HepG2 (cell line): Measurements from ENCODE around the gene RASL12. TPM values are rescaled to one million over a fixed set of nuclear protein-coding genes. Genes with fewer than 3 reads are reported as not detected.

ENCODE experiments used
- ATF1 ChIP-seq: IDR thresholded peaks from 2 replicates; pipeline ENCODE4 v1.6.1; 2016; ENCODE audit warnings: mild to moderate bottlenecking, control low read depth
- CCDC6 ChIP-seq: sonication (generic); formaldehyde crosslinking; IDR thresholded peaks from 2 replicates; pipeline ENCODE4 v1.8.1; 2022; ENCODE audit warnings: mild to moderate bottlenecking, missing genetic modification reagents, moderate library complexity
- EHMT2 ChIP-seq: fragments of 200-600 bp; sonication (generic); IDR thresholded peaks from 2 replicates; pipeline ENCODE4 v1.7.0; 2017; ENCODE audit warnings: antibody characterized with exemption, low read depth, low read length, borderline replicate concordance
- MAFF ChIP-seq: IDR thresholded peaks from 2 replicates; pipeline ENCODE4 v1.6.1; 2011; ENCODE audit warnings: low read depth, low read length, improper control_type of control experiment
- NCOA5 ChIP-seq: sonication (generic); formaldehyde crosslinking; IDR thresholded peaks from 2 replicates; pipeline ENCODE4 v1.4.0; 2020; ENCODE audit warnings: missing genetic modification reagents
- NFE2L1 ChIP-seq: sonication (generic); formaldehyde crosslinking; IDR thresholded peaks from 2 replicates; pipeline ENCODE4 v1.4.0; 2020; ENCODE audit warnings: missing genetic modification reagents, mild to moderate bottlenecking, borderline replicate concordance
- PCBP1 ChIP-seq: fragments of 200-400 bp; formaldehyde crosslinking; IDR thresholded peaks from 2 replicates; pipeline ENCODE4 v1.6.1; 2017; ENCODE audit warnings: mild to moderate bottlenecking, low read depth, low read length, borderline replicate concordance
- RARA ChIP-seq: IDR thresholded peaks from 2 replicates; pipeline ENCODE4 v1.6.1; 2016; ENCODE audit warnings: missing genetic modification reagents, missing compliant biosample characterization
- RBAK ChIP-seq: sonication (generic); formaldehyde crosslinking; IDR thresholded peaks from 2 replicates; pipeline ENCODE4 v1.5.1; 2020; ENCODE audit warnings: mild to moderate bottlenecking, missing genetic modification reagents
- SRSF9 ChIP-seq: fragments of 200-400 bp; formaldehyde crosslinking; IDR thresholded peaks from 2 replicates; pipeline ENCODE4 v1.6.1; 2018; ENCODE audit warnings: borderline replicate concordance, mild to moderate bottlenecking, low read depth, low read length; ENCODE audit not compliant: insufficient read depth, poor library complexity, severe bottlenecking
- TARDBP ChIP-seq: sonication (generic); formaldehyde crosslinking; IDR thresholded peaks from 2 replicates; pipeline ENCODE4 v1.8.0; 2022; ENCODE audit warnings: mild to moderate bottlenecking, missing genetic modification reagents
- TEAD3 ChIP-seq: optimal IDR thresholded peaks from 2 replicates; pipeline ENCODE3; 2016; ENCODE audit warnings: borderline replicate concordance
- ZFP36L1 ChIP-seq: sonication (generic); formaldehyde crosslinking; IDR thresholded peaks from 2 replicates; pipeline ENCODE4 v1.8.0; 2022; ENCODE audit warnings: mild to moderate bottlenecking, missing genetic modification reagents, moderate library complexity
- ZFP62 ChIP-seq: sonication (generic); formaldehyde crosslinking; IDR thresholded peaks from 2 replicates; pipeline ENCODE4 v1.4.0; 2020; ENCODE audit warnings: missing genetic modification reagents
- ZMYM3 ChIP-seq: sonication (generic); formaldehyde crosslinking; IDR thresholded peaks from 2 replicates; pipeline ENCODE4 v1.5.1; 2020; ENCODE audit warnings: mild to moderate bottlenecking, missing genetic modification reagents
- ZNF264 ChIP-seq: sonication (generic); formaldehyde crosslinking; IDR thresholded peaks from 2 replicates; pipeline ENCODE4 v1.4.0; 2020; ENCODE audit warnings: missing genetic modification reagents
- ZNF34 ChIP-seq: sonication (generic); formaldehyde crosslinking; IDR thresholded peaks from 2 replicates; pipeline ENCODE4 v1.4.0; 2020; ENCODE audit warnings: mild to moderate bottlenecking, missing genetic modification reagents, borderline replicate concordance
- ZNF382 ChIP-seq: sonication (generic); formaldehyde crosslinking; IDR thresholded peaks from 2 replicates; pipeline ENCODE4 v1.5.0; 2020; ENCODE audit warnings: missing genetic modification reagents, mild to moderate bottlenecking, borderline replicate concordance
- ZNF572 ChIP-seq: sonication (generic); formaldehyde crosslinking; IDR thresholded peaks from 2 replicates; pipeline ENCODE4 v1.5.1; 2020; ENCODE audit warnings: mild to moderate bottlenecking, missing genetic modification reagents
- ZNF577 ChIP-seq: sonication (generic); formaldehyde crosslinking; IDR thresholded peaks from 2 replicates; pipeline ENCODE4 v1.4.0; 2020; ENCODE audit warnings: mild to moderate bottlenecking, low read depth, missing genetic modification reagents, borderline replicate concordance
- ZNF589 ChIP-seq: sonication (generic); formaldehyde crosslinking; conservative IDR thresholded peaks from 2 replicates; pipeline ENCODE4 v1.8.0; 2022; ENCODE audit warnings: mild to moderate bottlenecking, moderate library complexity, missing genetic modification reagents
- ZNF761 ChIP-seq: sonication (generic); formaldehyde crosslinking; conservative IDR thresholded peaks from 2 replicates; pipeline ENCODE4 v1.4.0; 2020; ENCODE audit warnings: mild to moderate bottlenecking, missing genetic modification reagents
- ZNF841 ChIP-seq: sonication (generic); formaldehyde crosslinking; IDR thresholded peaks from 2 replicates; pipeline ENCODE4 v1.8.1; 2023; ENCODE audit warnings: missing genetic modification reagents, borderline replicate concordance
- ZNF879 ChIP-seq: sonication (generic); formaldehyde crosslinking; IDR thresholded peaks from 2 replicates; pipeline ENCODE4 v1.8.1; 2023; ENCODE audit warnings: missing genetic modification reagents
- polyA plus RNA-seq, 8 experiments: library from polyadenylated mRNA; depleted of rRNA in 3 of 8; stranded (reverse) in 7 of 8; unstranded in 1 of 8; fragments of >200 nt; fragmentation: Illumina TruSeq in 4 of 8; extraction: Trizol in 4 of 8; gene quantifications; 2 replicates each; pipeline versions ENCODE4 v1.2.1 to v1.2.3, GENCODE V29; 2011 to 2016; ENCODE audit warnings: low read depth in 4 of 8, missing spikeins in 1 of 8, mixed read lengths in 1 of 8; ENCODE audit not compliant: insufficient read depth in 1 of 8
- total RNA-seq, 5 experiments: library from RNA; depleted of rRNA; stranded (reverse); fragments of >200 nt; fragmentation: Illumina TruSeq; extraction: Trizol; gene quantifications; 2 replicates each; pipeline ENCODE4 v1.2.3, GENCODE V29; 2016; ENCODE audit warnings: low read depth in 1 of 5
- TF ChIP-seq, protein P1 (sequence below): sonication (generic); formaldehyde crosslinking; IDR thresholded peaks from 2 replicates; pipeline ENCODE4 v1.8.0; 2022; ENCODE audit warnings: missing genetic modification reagents, low read depth, mild to moderate bottlenecking, borderline replicate concordance
- TF ChIP-seq, protein P2 (sequence below): sonication (generic); formaldehyde crosslinking; IDR thresholded peaks from 2 replicates; pipeline ENCODE4 v1.8.1; 2023; ENCODE audit warnings: missing genetic modification reagents, inconsistent platforms, borderline replicate concordance
- TF ChIP-seq, protein P3 (sequence below): sonication (generic); formaldehyde crosslinking; IDR thresholded peaks from 2 replicates; pipeline ENCODE4 v1.4.0; 2020; ENCODE audit warnings: missing genetic modification reagents
- TF ChIP-seq, protein P4 (sequence below): sonication (generic); formaldehyde crosslinking; conservative IDR thresholded peaks from 2 replicates; pipeline ENCODE4 v1.8.0; 2022; ENCODE audit warnings: low read depth, missing genetic modification reagents

RASL12 gene
- total and polyA plus RNA-seq, 2 of the 13 experiments (the other 11 are each of a cell fraction or from before 2014, with no cell fraction given) = 0.16 to 0.55 TPM

DNA sequence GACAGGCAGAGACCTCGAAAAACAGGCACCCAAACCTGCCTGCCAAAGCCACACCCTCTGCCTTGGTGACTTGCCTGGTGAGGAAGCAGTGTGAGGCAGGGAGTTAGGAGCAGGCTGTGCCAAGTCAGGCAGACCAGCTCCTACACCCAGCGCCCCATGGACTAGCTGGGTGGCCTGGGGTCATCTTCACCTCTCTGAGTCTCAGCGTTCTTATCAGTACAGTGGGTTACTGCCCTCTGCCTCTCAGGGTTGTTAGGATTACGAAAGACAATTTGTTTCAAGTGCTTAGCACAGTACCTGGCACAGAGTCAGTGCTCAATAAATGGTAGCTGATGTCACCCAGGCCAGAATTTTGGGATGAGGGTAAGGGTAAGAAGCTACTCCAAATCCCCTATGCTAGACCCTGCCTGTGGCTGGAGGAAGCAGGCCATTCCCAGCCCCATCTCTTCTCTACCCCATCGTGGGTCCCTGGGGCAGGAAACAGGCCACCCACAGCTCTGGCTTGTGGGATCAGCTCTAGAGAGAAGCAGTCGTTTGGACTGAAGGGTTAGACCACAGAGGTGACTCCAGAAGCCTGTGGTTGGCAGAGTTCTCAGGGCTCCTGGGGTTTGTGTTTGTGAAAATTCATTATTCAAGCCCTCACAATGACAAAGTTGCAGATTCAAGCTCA is 12.5 kb downstream of the RASL12 start (continued):
- TF ChIP-seq, protein P1, sequence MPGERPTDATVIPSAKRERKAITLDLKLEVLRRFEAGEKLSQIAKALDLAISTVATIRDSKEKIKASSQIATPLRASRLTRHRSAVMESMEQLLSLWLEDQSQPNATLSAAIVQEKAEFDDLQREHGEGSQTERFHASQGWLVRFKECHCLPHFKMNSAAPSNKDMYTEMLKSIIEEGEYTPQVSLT (CRISPR knock-in tag) = no peak
- TF ChIP-seq, protein P2, sequence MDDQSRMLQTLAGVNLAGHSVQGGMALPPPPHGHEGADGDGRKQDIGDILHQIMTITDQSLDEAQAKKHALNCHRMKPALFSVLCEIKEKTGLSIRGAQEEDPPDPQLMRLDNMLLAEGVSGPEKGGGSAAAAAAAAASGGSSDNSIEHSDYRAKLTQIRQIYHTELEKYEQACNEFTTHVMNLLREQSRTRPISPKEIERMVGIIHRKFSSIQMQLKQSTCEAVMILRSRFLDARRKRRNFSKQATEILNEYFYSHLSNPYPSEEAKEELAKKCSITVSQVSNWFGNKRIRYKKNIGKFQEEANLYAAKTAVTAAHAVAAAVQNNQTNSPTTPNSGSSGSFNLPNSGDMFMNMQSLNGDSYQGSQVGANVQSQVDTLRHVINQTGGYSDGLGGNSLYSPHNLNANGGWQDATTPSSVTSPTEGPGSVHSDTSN (CRISPR knock-in tag) = no peak
- TF ChIP-seq TARDBP (CRISPR knock-in tag) (no peak), ZNF572 (no peak), RARA (CRISPR knock-in tag) (no peak), MAFF (no peak), ZFP36L1 (CRISPR knock-in tag) (no peak), ZNF382 (CRISPR knock-in tag) (no peak), CCDC6 (CRISPR knock-in tag) (no peak), EHMT2 (no peak), ZNF34 (0 out of 2 replicates have a peak, but pooled peaks have one; percentile 12), ZNF589 (no peak; the same call in 1 of the 2 replicates), ATF1 (CRISPR knock-in tag) (no peak), NFE2L1 (no peak), SRSF9 (no peak), ZNF841 (CRISPR knock-in tag) (no peak), ZNF761 (CRISPR knock-in tag) (0 out of 2 replicates have a peak, but pooled peaks have one; percentile 1), NCOA5 (CRISPR knock-in tag) (no peak), ZNF879 (CRISPR knock-in tag) (no peak), TEAD3 (CRISPR knock-in tag) (no peak), ZMYM3 (CRISPR knock-in tag) (peak; percentile 41; the same call in 1 of the 2 replicates), RBAK (CRISPR knock-in tag) (no peak), ZFP62 (CRISPR knock-in tag) (no peak), ZNF264 (CRISPR knock-in tag) (no peak), PCBP1 (no peak), ZNF577 (no peak)
- TF ChIP-seq, protein P3, sequence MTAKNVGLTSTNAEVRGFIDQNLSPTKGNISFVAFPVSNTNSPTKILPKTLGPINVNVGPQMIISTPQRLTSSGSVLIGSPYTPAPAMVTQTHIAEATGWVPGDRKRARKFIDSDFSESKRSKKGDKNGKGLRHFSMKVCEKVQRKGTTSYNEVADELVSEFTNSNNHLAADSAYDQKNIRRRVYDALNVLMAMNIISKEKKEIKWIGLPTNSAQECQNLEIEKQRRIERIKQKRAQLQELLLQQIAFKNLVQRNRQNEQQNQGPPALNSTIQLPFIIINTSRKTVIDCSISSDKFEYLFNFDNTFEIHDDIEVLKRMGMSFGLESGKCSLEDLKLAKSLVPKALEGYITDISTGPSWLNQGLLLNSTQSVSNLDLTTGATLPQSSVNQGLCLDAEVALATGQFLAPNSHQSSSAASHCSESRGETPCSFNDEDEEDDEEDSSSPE (CRISPR knock-in tag) = no peak
- TF ChIP-seq, protein P4, sequence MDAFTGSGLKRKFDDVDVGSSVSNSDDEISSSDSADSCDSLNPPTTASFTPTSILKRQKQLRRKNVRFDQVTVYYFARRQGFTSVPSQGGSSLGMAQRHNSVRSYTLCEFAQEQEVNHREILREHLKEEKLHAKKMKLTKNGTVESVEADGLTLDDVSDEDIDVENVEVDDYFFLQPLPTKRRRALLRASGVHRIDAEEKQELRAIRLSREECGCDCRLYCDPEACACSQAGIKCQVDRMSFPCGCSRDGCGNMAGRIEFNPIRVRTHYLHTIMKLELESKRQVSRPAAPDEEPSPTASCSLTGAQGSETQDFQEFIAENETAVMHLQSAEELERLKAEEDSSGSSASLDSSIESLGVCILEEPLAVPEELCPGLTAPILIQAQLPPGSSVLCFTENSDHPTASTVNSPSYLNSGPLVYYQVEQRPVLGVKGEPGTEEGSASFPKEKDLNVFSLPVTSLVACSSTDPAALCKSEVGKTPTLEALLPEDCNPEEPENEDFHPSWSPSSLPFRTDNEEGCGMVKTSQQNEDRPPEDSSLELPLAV (CRISPR knock-in tag) = no peak
